NCI-H2107 treated with DMSO at 0.1 percent for 48 hours (cell line): ENCODE data around the gene ANOS1.
A peak's percentile ranks its signal among the peaks of the same experiment; 100 is the strongest.

Source experiments
- DNase-seq: peaks from one replicate; lab custom pipeline; 2025; ENCODE audit not compliant: unreplicated experiment; lab: John Stamatoyannopoulos, UW

The ANOS1 gene

DNA sequence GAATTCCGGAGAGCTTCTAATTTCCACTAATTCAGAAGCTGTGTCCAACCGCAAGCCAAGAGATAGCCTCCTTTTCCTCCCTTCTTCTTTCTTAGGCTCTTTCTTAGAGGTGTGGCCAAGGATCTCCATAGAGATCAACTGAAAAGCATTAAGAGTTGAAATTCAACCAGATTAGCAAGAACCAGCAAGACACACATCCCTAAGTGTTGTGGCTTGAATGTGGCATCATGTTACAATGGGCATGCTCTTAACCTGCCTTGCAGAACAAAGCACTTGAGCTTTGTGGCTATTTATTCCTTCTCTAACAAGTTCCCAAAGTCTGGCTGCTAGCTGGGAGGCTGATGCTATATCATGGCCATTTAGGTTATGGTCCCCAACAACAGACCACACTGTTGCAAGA, 10.4 kb downstream of the ANOS1 start:
- DNase-seq = peak; percentile 83

- no peak for DNase-seq
Measured at GRCh38 chrX:8720136-8720535, 11.8 kb downstream of the ANOS1 start.

- no peak for DNase-seq
Measured at GRCh38 chrX:8717354-8717753, 14.6 kb downstream of the ANOS1 start.

DNA sequence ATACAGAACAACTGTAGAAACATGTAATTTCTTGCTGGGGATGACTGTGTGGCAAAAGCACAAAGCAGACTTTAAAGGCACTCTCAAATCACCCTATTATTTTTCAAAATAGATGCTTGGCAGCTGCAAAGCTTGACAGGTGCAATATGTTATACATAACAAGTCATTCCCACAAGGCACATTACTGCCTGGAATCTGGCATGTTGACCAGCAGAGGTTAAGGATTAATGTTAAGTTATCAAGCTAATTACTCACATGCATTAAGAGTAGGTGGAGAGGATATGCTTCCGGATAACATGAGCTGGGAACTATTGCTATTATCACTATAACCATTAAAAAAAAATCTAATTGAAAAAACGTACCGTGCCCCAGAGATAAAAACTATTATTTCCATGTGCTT, 17.8 kb downstream of the ANOS1 start:
- DNase-seq = peak; percentile 61

DNA sequence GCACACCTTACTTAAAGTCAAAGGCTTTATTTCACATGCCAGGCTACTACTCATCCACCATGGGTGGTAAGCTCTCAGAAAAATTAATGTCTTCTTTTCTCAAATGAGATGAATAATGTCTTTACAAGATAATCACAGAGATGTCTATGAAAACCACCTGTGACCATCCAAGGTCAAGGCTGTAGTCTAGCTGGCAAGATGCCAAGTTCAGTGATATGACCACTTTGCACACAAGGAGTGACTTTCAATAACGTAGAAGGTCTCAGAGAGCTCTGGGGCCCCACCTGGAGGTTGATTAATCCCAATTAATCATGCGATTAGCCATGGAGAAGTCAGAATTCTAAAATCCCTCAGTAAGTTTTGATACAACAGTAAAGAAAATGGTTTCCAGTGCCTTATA, 20.5 kb downstream of the ANOS1 start:
- DNase-seq = no peak

DNA sequence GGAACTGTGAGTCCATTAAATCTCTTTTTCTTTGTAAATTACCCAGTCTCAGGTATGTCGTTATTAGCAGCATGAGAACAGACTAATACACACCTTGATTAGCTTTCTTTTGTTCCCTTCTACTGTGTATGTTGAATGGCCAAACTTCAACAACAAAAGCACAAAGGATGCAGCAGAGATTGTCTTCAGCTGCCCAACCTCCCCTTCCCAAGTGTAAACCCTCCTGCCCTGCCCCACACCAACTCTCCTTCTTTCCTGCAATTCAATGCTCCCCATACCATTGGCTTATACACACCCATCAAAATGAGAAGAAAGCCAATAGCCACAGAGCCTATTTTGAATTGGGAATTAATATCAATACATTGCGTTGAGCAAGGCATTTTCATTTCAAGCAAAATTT, 27.8 kb downstream of the ANOS1 start:
- no peak for DNase-seq

DNA sequence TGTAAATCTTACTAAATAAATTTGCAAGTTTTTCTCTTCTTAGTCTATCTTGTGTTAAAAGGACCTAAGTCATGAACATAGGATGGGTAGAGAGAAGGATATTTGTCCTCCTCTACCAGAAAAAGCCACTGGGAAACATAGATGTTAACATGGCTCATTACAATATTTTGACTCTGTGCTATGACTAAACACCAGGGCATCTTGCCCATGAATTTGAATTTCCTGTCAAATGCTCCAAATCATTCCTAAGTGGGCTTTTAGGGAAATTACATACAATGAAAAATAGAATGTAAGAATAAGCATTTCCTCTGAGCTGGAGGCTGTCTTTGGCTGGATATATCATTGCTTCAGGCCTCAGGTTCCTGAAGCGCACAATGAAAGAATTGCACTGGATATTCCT, 39.1 kb downstream of the ANOS1 start:
- no peak for DNase-seq

DNA sequence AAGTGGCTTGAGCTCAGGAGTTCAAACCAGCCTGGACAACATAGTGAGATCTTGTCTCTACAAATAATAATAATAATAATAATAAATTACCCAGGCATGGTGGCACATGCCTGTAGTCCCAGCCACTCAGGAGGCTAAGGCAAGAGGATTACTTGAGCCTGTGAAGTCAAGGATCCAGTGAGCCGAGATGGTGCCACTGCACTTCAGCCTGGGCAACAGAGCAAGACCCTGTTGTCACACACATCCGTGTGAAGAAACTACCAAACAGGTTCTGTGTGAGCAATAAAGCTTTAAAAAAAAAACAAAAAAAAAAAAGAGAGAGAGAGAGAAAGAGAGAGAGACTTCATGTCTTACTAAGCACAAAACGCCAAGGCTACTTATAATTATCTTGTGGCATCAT, 42.5 kb downstream of the ANOS1 start:
- no peak for DNase-seq

DNA sequence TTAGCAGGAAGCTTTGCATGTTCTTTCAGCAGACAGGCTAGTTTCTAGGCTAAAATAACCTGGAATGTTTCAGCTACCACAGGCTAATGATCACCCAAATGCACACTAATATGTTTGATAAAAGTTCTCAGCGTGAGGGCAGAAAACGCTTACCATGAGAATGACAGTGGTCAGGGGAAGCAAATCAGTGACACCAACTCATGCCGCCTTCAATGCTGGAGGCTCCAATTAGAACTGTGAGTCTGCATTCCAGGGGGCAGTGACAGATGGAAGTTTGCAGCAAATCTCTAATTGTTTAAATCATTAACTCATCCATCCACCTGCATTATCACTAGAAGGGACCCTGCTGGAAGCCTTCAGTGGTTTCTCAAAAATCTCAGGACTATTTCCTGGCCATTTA, 43.2 kb downstream of the ANOS1 start:
- DNase-seq = no peak

GRCh38 chrX:8684201-8684965, 47.6 kb downstream of the ANOS1 start:
- DNase-seq = peak; percentile 10

DNA sequence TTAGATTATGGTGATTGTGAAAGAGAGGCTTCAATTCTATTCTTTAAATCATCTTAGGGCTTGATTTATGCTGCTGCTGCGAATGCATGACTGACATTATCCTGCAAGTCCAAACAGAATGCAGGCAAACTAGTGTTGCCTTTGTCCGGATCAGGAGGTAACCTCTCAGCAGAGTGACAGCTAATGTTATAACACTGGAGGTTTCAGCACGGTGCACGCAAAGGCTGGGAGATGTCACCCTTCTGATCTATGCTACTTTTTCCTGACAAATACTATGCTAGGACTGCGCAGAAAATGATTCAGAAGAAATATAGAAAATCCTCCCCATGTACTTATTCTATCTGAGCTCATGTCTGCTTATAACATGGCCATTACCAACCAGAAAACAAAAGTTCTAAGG, 48.2 kb downstream of the ANOS1 start:
- no peak for DNase-seq

- DNase-seq = peak; percentile 17
Measured at GRCh38 chrX:8679550-8679949, 52.4 kb downstream of the ANOS1 start.

DNA sequence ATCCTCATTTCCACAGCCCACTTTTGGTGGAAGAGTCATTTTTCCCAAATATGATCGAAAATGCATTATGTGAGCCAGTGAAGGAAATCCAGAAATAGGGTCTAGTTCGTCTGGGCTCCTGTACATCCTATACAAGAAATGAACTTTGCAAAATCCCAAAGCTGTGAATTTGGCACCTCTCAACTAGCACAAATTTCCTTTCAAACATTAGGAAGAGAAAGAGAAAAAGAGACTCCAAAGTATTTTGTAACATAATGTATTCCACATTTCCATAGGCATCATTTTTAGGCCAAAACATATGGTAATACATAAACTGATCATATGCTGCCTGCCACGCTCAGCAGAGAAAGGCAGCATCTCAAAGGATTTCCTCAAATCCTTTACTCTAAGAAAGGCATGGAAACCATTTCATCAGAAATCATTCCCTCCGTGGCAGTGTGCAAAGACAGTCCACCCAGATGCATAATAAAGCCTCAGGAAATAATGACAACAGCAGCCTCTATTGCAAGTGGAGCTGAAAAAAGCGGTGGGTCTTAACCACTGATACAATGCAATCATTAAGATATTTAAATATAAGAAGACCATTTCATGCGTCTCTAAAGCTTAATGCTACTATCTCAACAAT, 56.8 kb downstream of the ANOS1 start:
- DNase-seq = no peak

DNA sequence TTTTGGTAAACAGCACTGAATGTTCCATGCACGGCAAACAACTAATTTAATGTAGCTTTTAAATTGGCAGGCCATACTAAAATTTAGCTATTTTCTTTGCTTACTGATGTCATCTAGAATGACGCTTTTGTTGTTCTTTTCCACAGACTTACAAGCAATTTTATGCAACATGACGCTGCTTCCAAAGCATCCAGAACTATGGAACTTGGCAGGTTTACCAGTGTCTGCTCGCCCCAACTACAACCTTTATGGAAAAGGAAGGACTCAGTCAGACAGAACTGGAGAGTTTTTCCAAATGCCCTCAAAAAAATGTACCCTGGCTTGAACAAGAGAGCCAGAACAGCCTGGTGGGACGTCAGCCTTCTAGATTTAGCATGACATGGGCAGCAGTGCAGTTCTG, 58.7 kb downstream of the ANOS1 start:
- no peak for DNase-seq

DNA sequence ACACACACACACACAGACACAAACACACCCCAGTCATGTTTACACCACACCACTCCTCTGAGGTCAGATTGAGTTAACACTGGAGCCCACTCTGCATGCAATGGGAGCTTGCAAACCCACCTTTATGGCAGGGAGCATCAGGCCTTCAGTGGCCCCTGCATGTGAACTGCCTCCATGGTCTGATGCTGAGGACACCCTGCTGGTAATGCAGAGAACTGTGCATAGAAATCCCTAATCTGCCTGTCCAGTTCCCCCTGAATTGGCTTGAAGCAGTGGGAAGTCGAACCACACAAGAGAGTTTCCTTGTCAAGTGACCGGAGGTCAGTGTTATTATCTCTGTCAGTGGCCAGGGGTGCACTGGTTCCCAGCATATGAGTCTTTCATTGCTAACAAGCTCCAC, 59.8 kb downstream of the ANOS1 start:
- DNase-seq = no peak

GRCh38 chrX:8668813-8669212, 63.1 kb downstream of the ANOS1 start:
- DNase-seq = no peak

DNA sequence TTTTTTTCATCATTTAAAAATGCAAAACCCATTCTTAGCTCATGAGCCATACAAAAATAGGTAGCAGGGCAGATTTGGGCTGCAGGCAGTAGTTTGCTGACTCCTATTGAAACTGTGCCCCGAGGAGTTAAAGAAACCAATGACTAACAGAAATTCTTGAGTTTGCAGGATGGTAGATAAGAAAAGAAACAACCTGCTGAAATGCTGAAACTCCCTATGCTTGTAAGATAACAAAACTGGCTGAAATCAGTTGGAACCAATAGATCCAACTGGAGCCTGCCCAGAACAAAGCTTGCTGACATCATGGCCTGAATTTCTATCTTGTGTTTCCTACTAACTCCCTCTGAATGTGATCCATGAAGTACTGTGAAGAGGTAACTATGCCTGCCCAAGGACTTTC, 68.6 kb downstream of the ANOS1 start:
- DNase-seq = no peak

- DNase-seq = no peak
Measured at GRCh38 chrX:8657883-8658282, 74.1 kb downstream of the ANOS1 start.

DNA sequence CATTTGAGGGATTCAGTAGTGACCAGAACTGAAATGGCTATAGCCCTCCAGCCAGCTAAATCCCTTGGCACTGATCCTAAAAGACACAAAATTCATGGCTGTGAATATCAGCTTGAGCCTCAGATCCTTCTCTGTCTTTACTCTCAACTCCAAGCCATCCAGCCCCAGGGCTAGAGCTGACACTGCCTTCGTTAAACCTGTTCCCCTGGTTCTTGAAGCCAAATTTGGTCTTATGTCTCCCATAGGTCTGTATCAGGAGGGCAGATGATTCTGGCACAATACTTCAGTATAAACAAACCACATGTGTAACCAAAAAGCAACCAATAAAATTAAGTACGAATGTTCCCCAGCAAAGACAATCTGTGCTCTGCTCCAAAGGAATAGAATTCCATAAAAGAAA, 78.0 kb downstream of the ANOS1 start:
- no peak for DNase-seq

GRCh38 chrX:8649969-8650368, 82.0 kb downstream of the ANOS1 start:
- DNase-seq = no peak

GRCh38 chrX:8647176-8647575, 84.8 kb downstream of the ANOS1 start:
- DNase-seq = no peak

DNA sequence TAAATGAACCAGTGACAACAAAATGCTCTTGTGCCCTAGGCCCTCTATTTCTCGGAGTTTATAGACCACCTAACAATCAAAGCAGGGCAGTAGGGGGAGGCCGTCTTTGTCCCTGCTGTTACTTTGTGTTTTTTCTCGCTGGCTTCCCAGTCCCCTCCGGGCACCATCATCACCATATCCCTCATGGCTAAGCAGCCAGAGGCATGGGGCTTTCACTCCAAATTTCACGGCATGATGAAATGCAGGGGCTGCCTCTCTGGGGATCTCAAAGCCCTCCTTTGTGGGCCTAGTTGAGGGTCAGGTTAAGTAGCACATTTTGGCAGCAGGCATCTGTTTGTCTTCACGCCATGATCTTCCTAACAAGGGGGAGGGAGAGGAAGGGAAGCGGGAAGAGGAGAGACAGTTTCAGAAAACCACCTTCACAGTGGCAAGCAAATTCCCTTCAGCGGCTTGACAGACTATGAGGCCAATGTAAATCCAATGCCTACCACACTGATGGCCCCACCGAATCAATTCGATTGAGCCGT, 91.9 kb downstream of the ANOS1 start:
- DNase-seq = no peak

- no peak for DNase-seq
Measured at GRCh38 chrX:8636497-8636896, 95.4 kb downstream of the ANOS1 start.
